HCT116 (cell line): ENCODE data around the gene MACROD1.

ENCODE experiments used
- JUND ChIP-seq: IDR thresholded peaks from 2 replicates; pipeline ENCODE4 v1.6.1; 2012
- POLR2AphosphoS5 ChIP-seq: IDR thresholded peaks from 2 replicates; pipeline ENCODE4 v1.6.1; 2011; ENCODE audit warnings: mild to moderate bottlenecking, low read depth, low read length, moderate library complexity
- ZNF274 ChIP-seq: fragments of 200-500 bp; sonication (Bioruptor generic); IDR thresholded peaks from 2 replicates; pipeline ENCODE4 v1.6.1; 2014; ENCODE audit warnings: mild to moderate bottlenecking, low read depth, low read length, inconsistent platforms
- TF ChIP-seq, protein P1 (sequence below): IDR thresholded peaks from 2 replicates; pipeline ENCODE4 v1.6.1; 2012
- TF ChIP-seq, protein P2 (sequence below), 3 experiments: fragments of 200-600 bp in 1 of 3; sonication (generic) in 1 of 3; IDR thresholded peaks in 2 of 3; conservative IDR thresholded peaks in 1 of 3; 2 replicates each; pipeline ENCODE4 v1.5.1; 2012 to 2017; ENCODE audit warnings: low read depth in 2 of 3, low read length in 2 of 3, antibody characterized with exemption in 1 of 3, borderline replicate concordance in 1 of 3, control low read depth in 1 of 3, mild to moderate bottlenecking in 1 of 3, mixed read lengths in 1 of 3, mixed run types in 1 of 3, moderate library complexity in 1 of 3; ENCODE audit not compliant: insufficient read depth in 1 of 3

DNA sequence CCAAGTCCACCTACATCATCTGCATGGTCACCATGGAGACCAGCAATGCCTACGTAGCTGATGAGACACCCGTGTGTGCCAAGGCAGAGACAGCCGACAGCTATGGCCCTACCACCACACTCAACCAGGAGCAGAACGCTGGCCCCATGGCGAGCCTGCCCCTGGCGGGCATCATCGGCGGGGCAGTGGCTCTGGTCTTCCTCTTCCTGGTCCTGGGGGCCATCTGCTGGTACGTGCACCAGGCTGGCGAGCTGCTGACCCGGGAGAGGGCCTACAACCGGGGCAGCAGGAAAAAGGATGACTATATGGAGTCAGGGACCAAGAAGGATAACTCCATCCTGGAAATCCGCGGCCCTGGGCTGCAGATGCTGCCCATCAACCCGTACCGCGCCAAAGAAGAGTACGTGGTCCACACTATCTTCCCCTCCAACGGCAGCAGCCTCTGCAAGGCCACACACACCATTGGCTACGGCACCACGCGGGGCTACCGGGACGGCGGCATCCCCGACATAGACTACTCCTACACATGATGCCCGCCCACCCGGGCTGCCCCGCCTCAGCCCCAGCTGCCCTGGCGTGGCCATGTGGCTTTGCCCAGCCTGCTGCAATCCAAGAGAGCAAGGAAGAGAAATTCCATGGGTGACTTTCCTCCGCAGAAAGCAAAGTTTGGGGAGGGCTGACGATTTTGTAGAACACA, 48.0 kb downstream of the MACROD1 start:
- TF ChIP-seq, protein P1, sequence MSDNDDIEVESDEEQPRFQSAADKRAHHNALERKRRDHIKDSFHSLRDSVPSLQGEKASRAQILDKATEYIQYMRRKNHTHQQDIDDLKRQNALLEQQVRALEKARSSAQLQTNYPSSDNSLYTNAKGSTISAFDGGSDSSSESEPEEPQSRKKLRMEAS = no peak
- TF ChIP-seq, protein P2, sequence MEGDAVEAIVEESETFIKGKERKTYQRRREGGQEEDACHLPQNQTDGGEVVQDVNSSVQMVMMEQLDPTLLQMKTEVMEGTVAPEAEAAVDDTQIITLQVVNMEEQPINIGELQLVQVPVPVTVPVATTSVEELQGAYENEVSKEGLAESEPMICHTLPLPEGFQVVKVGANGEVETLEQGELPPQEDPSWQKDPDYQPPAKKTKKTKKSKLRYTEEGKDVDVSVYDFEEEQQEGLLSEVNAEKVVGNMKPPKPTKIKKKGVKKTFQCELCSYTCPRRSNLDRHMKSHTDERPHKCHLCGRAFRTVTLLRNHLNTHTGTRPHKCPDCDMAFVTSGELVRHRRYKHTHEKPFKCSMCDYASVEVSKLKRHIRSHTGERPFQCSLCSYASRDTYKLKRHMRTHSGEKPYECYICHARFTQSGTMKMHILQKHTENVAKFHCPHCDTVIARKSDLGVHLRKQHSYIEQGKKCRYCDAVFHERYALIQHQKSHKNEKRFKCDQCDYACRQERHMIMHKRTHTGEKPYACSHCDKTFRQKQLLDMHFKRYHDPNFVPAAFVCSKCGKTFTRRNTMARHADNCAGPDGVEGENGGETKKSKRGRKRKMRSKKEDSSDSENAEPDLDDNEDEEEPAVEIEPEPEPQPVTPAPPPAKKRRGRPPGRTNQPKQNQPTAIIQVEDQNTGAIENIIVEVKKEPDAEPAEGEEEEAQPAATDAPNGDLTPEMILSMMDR (IDR thresholded peaks at IDR 0.05 in 2 of 3, conservative IDR thresholded peaks at IDR 0.05 in 1 of 3; ENCODE audit: borderline replicate concordance in 1 of 3, insufficient read depth in 1 of 3, low read depth in 2 of 3, low read length in 2 of 3) = no peak
- no peak for TF ChIP-seq POLR2AphosphoS5
- no peak for TF ChIP-seq ZNF274
- no peak for TF ChIP-seq JUND
